D721Med (cell line): Measurements from ENCODE around the gene EML1.

Experiments
- DNase-seq: peaks from one replicate; pipeline ENCODE4 v3.0.0; 2011; ENCODE audit warnings: low spot score; ENCODE audit not compliant: insufficient read length
- FAIRE-seq: peaks from 2 replicates; lab custom pipeline; 2011; peaks lifted over from hg19 to GRCh38; lab: Jason Lieb, UNC
- CTCF ChIP-seq: IDR thresholded peaks from 2 replicates; pipeline ENCODE4 v1.5.1; 2012; ENCODE audit warnings: mild to moderate bottlenecking, control low read depth; ENCODE audit not compliant: insufficient read depth; ENCODE audit errors: missing control alignments

EML1 gene

GRCh38 chr14:99821519-99822508 lies 28.6 kb downstream of the EML1 start:
- TF ChIP-seq CTCF, result no peak
- DNase-seq, result no peak
- no peak for FAIRE-seq

DNA sequence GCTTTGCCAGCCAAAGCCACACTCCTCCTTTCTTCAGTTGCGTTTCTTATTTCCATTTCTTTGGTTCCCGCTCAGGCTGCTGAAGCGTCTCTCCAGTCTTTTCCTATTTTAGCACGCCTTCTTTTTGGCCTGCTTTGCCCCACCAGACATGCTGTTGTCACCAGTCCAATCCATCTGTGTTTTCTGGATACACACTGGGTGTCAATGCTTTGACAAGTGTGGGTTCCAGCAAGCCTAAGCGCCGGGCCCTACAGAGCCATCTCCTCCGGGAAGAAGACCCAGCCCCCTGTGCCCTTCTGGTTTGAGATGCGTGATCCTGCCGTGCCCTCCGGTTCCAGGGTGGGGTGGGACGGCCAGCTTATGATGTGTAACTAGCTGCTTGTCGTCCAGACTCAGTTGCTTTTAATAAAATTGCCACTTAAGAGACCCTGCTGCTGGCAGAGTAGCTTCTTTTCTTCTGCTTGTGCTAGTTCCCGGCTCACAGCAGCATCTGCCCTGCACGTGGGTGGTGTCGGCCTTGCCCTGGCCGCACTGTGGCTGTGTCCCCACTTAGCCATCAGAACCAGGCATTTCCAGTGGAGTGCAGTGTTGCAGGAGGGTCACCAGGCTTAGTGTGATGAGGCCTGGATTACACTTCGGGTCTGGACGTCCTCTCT lies 29.7 kb downstream of the EML1 start:
- FAIRE-seq (no peak), DNase-seq (no peak)
- no peak for TF ChIP-seq CTCF

DNA sequence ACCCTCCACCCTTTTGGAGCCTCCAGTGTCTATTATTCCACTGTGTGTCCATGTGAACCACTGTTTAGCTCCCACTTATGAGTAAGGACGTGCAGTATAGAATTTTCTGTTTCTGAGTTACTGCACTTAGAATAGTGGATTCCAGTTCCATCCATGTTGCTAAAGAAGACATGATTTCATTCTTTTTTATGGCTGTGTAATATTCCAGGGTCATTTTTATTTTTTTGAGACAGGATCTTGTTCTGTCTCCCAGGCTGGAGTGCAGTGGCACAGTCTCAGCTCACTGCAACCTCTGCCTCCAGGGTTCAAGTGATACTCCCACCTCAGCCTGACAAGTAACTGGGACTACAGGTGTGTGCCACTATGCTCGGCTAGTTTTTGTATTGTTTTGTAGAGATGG lies 31.6 kb downstream of the EML1 start:
- FAIRE-seq, result no peak

DNA sequence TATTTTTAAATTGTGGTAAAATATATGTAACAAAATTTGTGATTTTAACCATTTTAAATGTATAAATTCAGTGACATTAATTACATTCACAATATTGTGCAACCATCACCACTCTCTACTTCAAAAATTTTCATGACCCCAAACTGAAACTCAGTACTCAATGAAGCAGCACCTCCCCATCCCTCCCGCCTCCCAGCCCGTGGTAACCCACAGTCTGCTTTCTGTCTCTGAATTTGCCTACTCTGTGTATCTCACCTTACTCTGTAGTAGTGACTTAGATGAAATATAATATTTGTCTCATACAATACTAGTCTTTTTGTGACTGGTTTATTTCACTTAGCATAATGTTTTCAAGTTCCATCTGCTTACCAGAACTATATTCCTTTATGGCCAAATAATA lies 36.2 kb downstream of the EML1 start:
- FAIRE-seq (no peak), DNase-seq (no peak)
- TF ChIP-seq CTCF, result no peak

More for the DNA sequence above, 31.6 kb downstream of the EML1 start:
- DNase-seq, result no peak
- no peak for TF ChIP-seq CTCF

DNA sequence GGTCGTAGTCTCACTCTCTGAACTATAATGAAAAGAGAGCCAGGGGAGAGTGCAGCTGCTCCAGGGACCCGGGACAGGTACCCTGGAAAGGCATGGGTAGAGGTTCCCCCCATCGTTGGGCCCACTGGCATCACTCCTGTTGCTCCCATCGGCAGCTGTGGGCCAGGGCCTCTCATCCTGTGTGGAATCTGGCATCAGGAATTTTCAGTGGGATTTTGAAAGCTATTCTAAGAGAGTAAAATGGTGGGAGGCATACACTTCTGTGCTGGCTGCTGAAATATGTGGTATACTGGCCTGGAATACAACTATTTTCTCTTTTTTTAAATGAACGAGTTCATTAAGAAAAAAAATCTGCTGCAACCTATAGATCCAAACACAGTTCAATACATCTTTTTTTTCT lies 38.1 kb downstream of the EML1 start:
- no peak for TF ChIP-seq CTCF
- FAIRE-seq, result no peak

DNA sequence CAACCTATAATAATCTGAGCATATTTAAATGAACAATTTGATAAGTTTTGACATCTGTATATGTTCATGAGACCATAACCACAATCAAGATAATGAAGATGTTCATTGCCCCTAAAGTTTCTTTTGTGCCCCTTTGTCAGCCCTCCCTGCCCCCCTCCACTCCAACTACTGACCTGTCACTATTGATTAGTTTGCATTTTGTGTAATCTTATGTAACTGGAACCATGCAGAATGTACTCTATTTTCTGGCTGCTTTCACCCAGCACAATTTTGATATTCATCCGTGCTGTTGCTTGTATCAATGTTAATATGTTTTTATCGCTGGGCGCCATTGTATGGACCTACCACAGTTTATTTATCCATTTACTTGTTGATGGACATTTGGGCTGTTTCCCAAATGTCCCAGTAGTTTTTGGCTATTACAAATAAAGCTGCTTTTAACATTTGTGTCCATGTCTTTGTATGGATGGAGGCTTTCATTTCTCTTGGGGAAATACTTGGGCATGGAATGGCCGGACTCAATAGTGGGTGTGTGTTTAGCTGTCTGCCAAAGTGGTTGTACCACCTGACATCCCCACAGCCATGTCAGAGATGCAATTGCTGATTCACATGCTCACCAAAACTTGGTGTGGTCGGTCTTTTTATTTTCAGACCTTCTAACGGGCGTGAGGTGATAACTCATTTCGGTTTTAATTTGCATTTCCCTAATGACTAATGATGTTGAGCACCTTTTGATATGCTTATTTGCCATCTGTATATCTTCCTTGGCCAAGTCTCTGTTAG lies 38.9 kb downstream of the EML1 start:
- no peak for FAIRE-seq
- no peak for DNase-seq
- TF ChIP-seq CTCF, result no peak

More for the DNA sequence above, 38.1 kb downstream of the EML1 start:
- DNase-seq, result no peak
